ENCODE measurements around the gene UCHL5. TPM values are rescaled to one million over a fixed set of nuclear protein-coding genes. Genes with fewer than 3 reads are reported as not detected.

The UCHL5 gene
- total RNA-seq (31.5 and 32.9 TPM in 2 replicates), polyA plus RNA-seq (7.8 and 10.6 TPM in 2 replicates), polyA minus RNA-seq (8.2 and 8.7 TPM in 2 replicates)
- 19.4 TPM for total RNA-seq (2013)

GRCh38 chr1:193059282-193060114, at the start of gene UCHL5, which contains the start of gene RO60:
UCHL5 (minus strand) TSS chr1:193059360; CDS start chr1:193059260, 100 bp downstream.
RO60 (plus strand) TSS chr1:193059612; CDS start chr1:193069055, 9,443 bp downstream.
- peaks cover 51% of the 10 kb centered on the region for H3K4me1 Mint-ChIP-seq
- H3K27ac ChIP-seq (ENCODE audit: low read length in 2 of 2) = peak within 1 kb of the TSS; percentile 89 to 94

More at GRCh38 chr1:193059282-193060114, at the start of gene UCHL5, which contains the start of gene RO60:
- H3K79me2 ChIP-seq (ENCODE audit: control insufficient read depth, insufficient read depth, low read length) = peaks cover 93% of the 10 kb centered on the region
- Mint-ChIP-seq H3K4me3 (peak within 1 kb of the TSS; percentile 98), H3K27ac (peak within 1 kb of the TSS; percentile 99), H3K9me3 (ENCODE audit: insufficient read depth) (no peaks in the 10 kb centered on the region), H3K27me3 (no peaks in the 10 kb centered on the region)
- H4K20me1 ChIP-seq (ENCODE audit: control insufficient read depth, insufficient read depth, low read length, poor library complexity, severe bottlenecking) = peaks cover 12% of the 10 kb centered on the region
- POLR2A ChIA-PET = interaction anchor here (1.6 to 1.8 kb wide), 2 partner anchors 63 to 252 kb away, joined by 9 to 14 read pairs; partner anchors contain the start of gene CDC73
- H3K9me3 ChIP-seq (ENCODE audit: control extremely low read depth in 1 of 3, control insufficient read depth in 2 of 3, insufficient read depth in 1 of 3, low read length in 2 of 3) = peaks cover 0 to 2% (median 0%) of the 10 kb centered on the region in 3 donors
- WGBS (ENCODE audit: insufficient coverage) = under 1% methylated on average over 73 of the region's 74 CpGs
- no peaks in the 10 kb centered on the region for H3K36me3 ChIP-seq (replicated peaks in 1 of 2; ENCODE audit: control extremely low read depth in 1 of 2, control insufficient read depth in 1 of 2, extremely low read depth in 1 of 2, insufficient read depth in 2 of 2, low read length in 1 of 2)
- CTCF ChIA-PET = interaction anchor here (0.8 to 2.3 kb wide), 11 partner anchors 10 to 585 kb away, joined by 3 to 20 read pairs (median 8); partner anchors contain the start of genes CDC73 and RGS2
- H2AFZ ChIP-seq (ENCODE audit: insufficient read depth, low read depth, low read length, poor library complexity, severe bottlenecking) = peak within 1 kb of the TSS; percentile 95
- no peaks in the 10 kb centered on the region for H3K27me3 ChIP-seq (replicated peaks in 1 of 4; ENCODE audit: control extremely low read depth in 1 of 4, control insufficient read depth in 3 of 4, insufficient read depth in 4 of 4, low read length in 3 of 4)
- H3K9ac ChIP-seq (ENCODE audit: low read length) = peak within 1 kb of the TSS; percentile 99
- H3K4me2 ChIP-seq (replicated peaks; ENCODE audit: low read depth, low read length, poor library complexity, severe bottlenecking) = peak within 1 kb of the TSS; percentile 91
- peak; percentile 96 for DNase-seq
- peak within 1 kb of the TSS; percentile 62 to 99 (median 91) for H3K4me3 ChIP-seq (ENCODE audit: control extremely low read depth in 1 of 5, extremely low read depth in 1 of 5, insufficient read depth in 1 of 5, low read depth in 2 of 5, low read length in 4 of 5)
- peak; percentile 95 for ATAC-seq (ENCODE audit: low read depth)
- intact Hi-C loops (cut with micrococcal nuclease) = loop anchor here (1.0 to 5.0 kb wide), 8 partner anchors 46 to 1229 kb away; partner anchors contain the start of genes CDC73, GLRX2 and RGS1
- peaks cover 21 to 25% of the 10 kb centered on the region in 2 donors for H3K4me1 ChIP-seq (ENCODE audit: control insufficient read depth in 2 of 2, insufficient read depth in 2 of 2, low read length in 2 of 2)
- TF ChIP-seq EZH2 (IDR thresholded peaks at IDR 0.05; ENCODE audit: borderline replicate concordance, insufficient read depth, low read depth, low read length, poor library complexity, severe bottlenecking) = no peak
- TF ChIP-seq, protein P1, sequence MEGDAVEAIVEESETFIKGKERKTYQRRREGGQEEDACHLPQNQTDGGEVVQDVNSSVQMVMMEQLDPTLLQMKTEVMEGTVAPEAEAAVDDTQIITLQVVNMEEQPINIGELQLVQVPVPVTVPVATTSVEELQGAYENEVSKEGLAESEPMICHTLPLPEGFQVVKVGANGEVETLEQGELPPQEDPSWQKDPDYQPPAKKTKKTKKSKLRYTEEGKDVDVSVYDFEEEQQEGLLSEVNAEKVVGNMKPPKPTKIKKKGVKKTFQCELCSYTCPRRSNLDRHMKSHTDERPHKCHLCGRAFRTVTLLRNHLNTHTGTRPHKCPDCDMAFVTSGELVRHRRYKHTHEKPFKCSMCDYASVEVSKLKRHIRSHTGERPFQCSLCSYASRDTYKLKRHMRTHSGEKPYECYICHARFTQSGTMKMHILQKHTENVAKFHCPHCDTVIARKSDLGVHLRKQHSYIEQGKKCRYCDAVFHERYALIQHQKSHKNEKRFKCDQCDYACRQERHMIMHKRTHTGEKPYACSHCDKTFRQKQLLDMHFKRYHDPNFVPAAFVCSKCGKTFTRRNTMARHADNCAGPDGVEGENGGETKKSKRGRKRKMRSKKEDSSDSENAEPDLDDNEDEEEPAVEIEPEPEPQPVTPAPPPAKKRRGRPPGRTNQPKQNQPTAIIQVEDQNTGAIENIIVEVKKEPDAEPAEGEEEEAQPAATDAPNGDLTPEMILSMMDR (IDR thresholded peaks at IDR 0.05) = no peak
